ENCODE results near the gene NRROS.

The NRROS gene

GRCh38 chr3:196706731-196707130 is 67.2 kb downstream of the NRROS start:
- no peak overlapping the region for H3K27ac ChIP-seq (ENCODE audit: poor library complexity, severe bottlenecking)
- H3K9me3 ChIP-seq (ENCODE audit: severe bottlenecking): no peaks in the 10 kb centered on the region
- H3K4me1 ChIP-seq (ENCODE audit: insufficient read depth, poor library complexity, severe bottlenecking): peaks cover 20% of the 10 kb centered on the region
- ATAC-seq (ENCODE audit: low read depth) (no peak), DNase-seq (ENCODE audit: low spot score) (no peak)
- no peak for TF ChIP-seq CTCF (IDR thresholded peaks at IDR 0.05; ENCODE audit: poor library complexity, severe bottlenecking)
- H3K36me3 ChIP-seq (ENCODE audit: low read depth): no peaks in the 10 kb centered on the region
- no peaks in the 10 kb centered on the region for H3K27me3 ChIP-seq (ENCODE audit: insufficient read depth, poor library complexity, severe bottlenecking)
- no peak overlapping the region for H3K4me3 ChIP-seq (ENCODE audit: severe bottlenecking)

GRCh38 chr3:196707566-196707965 is 68.1 kb downstream of the NRROS start:
- ATAC-seq (ENCODE audit: low read depth) (no peak), DNase-seq (ENCODE audit: low spot score) (no peak)

DNA sequence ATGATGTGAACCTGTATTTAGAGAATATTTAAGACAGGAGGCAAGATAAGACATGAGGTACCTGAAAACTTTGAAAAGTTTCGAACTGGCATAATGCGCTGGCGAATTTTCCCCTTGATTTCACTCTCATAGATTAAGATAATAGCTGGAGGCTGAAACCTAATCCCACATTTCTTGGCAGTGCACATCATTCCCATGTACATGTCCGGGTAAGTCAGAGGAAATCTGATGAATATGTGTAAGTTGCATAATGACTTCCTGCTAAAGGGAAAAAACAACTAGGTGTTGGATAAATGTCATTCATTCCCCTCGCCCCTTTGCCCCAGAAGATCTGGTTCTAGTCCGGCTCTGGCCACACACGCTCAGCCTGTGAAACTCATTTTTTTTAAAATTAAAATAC is 69.0 kb downstream of the NRROS start:
- Histone ChIP-seq H3K27me3 (ENCODE audit: insufficient read depth, poor library complexity, severe bottlenecking) (no peaks in the 10 kb centered on the region), H3K36me3 (ENCODE audit: low read depth) (no peaks in the 10 kb centered on the region), H3K4me3 (ENCODE audit: severe bottlenecking) (no peak overlapping the region), H3K27ac (ENCODE audit: poor library complexity, severe bottlenecking) (peak overlapping the region; percentile 16), H3K4me1 (ENCODE audit: insufficient read depth, poor library complexity, severe bottlenecking) (peaks cover 20% of the 10 kb centered on the region), H3K9me3 (ENCODE audit: severe bottlenecking) (no peaks in the 10 kb centered on the region)
- DNase-seq (ENCODE audit: low spot score) (no peak), ATAC-seq (ENCODE audit: low read depth) (peak; percentile 24; the same call in 2 of the 3 replicates)
- no peak for TF ChIP-seq CTCF (IDR thresholded peaks at IDR 0.05; ENCODE audit: poor library complexity, severe bottlenecking)

More at GRCh38 chr3:196707566-196707965, 68.1 kb downstream of the NRROS start:
- Histone ChIP-seq H3K27ac (ENCODE audit: poor library complexity, severe bottlenecking) (peak overlapping the region; percentile 16), H3K36me3 (ENCODE audit: low read depth) (no peaks in the 10 kb centered on the region), H3K27me3 (ENCODE audit: insufficient read depth, poor library complexity, severe bottlenecking) (no peaks in the 10 kb centered on the region), H3K4me3 (ENCODE audit: severe bottlenecking) (no peak overlapping the region), H3K4me1 (ENCODE audit: insufficient read depth, poor library complexity, severe bottlenecking) (peaks cover 20% of the 10 kb centered on the region), H3K9me3 (ENCODE audit: severe bottlenecking) (no peaks in the 10 kb centered on the region)
- no peak for TF ChIP-seq CTCF (IDR thresholded peaks at IDR 0.05; ENCODE audit: poor library complexity, severe bottlenecking)
